K562 (cell line): ENCODE results near the gene TLNRD1. TPM values are rescaled to one million over a fixed set of nuclear protein-coding genes. Genes with fewer than 3 reads are reported as not detected.

Experiments
- ATAC-seq: fragments of 200-7000 bp; cut with Tn5 transposase; 3 replicates; pipeline ENCODE4 v1.9.1; 2020; ENCODE audit warnings: moderate library complexity
- BruUV-seq: library from RNA; stranded (reverse); fragments of 400-500 nt; replicated peaks from 2 replicates; lab custom pipeline; 2021; lab: Mats Ljungman, UMichigan
- CTCF ChIA-PET: fragments of 300-600 bp; formaldehyde crosslinking; extraction: SDS; loops from one replicate; lab custom pipeline; 2021; ENCODE audit warnings: low intra/inter-chr PET ratio; lab: Yijun Ruan, JAX
- POLR2A ChIA-PET: fragments of 300-600, 350-650 bp; sonication (Branson Sonifier 250); formaldehyde crosslinking; extraction: SDS; loops from one replicate; lab custom pipeline; 2021; ENCODE audit warnings: antibody characterized with exemption, inconsistent platforms; lab: Yijun Ruan, JAX
- DNase-seq, 4 experiments: peaks; one replicate each; pipeline versions ENCODE4 v3.0.0 to v3.0.0-alpha.2; 2011 to 2018; ENCODE audit warnings: low spot score in 3 of 4, mixed read lengths in 3 of 4; ENCODE audit errors: extremely low read depth in 1 of 4
- FAIRE-seq: peaks from 2 replicates; lab custom pipeline; 2011; peaks lifted over from hg19 to GRCh38; lab: Jason Lieb, UNC
- H2AFZ ChIP-seq: 2 replicates; pipeline ENCODE4 v1.6.0; 2011; ENCODE audit warnings: low read depth, low read length, control low read depth, inconsistent platforms
- H3K27ac ChIP-seq: fragments of 200-600 bp; 3 replicates; pipeline ENCODE4 v1.8.0; 2011; ENCODE audit warnings: low read depth, mild to moderate bottlenecking, control low read depth, inconsistent platforms, low read length, moderate library complexity, mixed read lengths; ENCODE audit errors: extremely low read depth
- H3K27me3 ChIP-seq, 2 experiments: fragments of 300-600 bp in 1 of 2; 2 replicates in 1 of 2; 3 replicates in 1 of 2; pipeline versions ENCODE4 v1.6.0 to v1.8.0; 2011; ENCODE audit warnings: inconsistent platforms in 2 of 2, low read length in 2 of 2, mild to moderate bottlenecking in 1 of 2, mixed read lengths in 1 of 2, moderate library complexity in 1 of 2; ENCODE audit not compliant: control insufficient read depth in 2 of 2, insufficient read depth in 2 of 2
- H3K36me3 ChIP-seq: fragments of 300-600 bp; 3 replicates; pipeline ENCODE4 v1.8.0; 2011; ENCODE audit warnings: mild to moderate bottlenecking, low read length, inconsistent platforms; ENCODE audit not compliant: control insufficient read depth, insufficient read depth
- H3K4me1 ChIP-seq, 2 experiments: fragments of 200-600 bp in 1 of 2; replicated peaks in 1 of 2; 2 replicates in 1 of 2; 3 replicates in 1 of 2; pipeline versions ENCODE4 v1.5.1 to v1.8.0; 2011; ENCODE audit warnings: inconsistent platforms in 2 of 2, low read length in 2 of 2, mild to moderate bottlenecking in 1 of 2, mixed read lengths in 1 of 2, moderate library complexity in 1 of 2; ENCODE audit not compliant: control insufficient read depth in 2 of 2, insufficient read depth in 2 of 2
- H3K4me2 ChIP-seq: 2 replicates; pipeline ENCODE4 v1.6.1; 2011; ENCODE audit warnings: low read length, control low read depth, inconsistent platforms, mixed read lengths; ENCODE audit not compliant: insufficient read depth
- H3K4me3 ChIP-seq: fragments of 200-600 bp; sonication (generic), shearing (Covaris generic); 2 replicates; pipeline ENCODE4 v1.5.1; 2016; ENCODE audit warnings: control low read depth, inconsistent platforms
- H3K79me2 ChIP-seq: fragments of 200-600 bp; 3 replicates; pipeline ENCODE4 v1.8.0; 2011; ENCODE audit warnings: low read length, inconsistent platforms; ENCODE audit not compliant: control insufficient read depth, insufficient read depth
- H3K9ac ChIP-seq, 2 experiments: 2 replicates each; pipeline versions ENCODE4 v1.6.0 to v1.6.1; 2011; ENCODE audit warnings: low read depth in 2 of 2, low read length in 2 of 2, control low read depth in 1 of 2, inconsistent platforms in 1 of 2, mild to moderate bottlenecking in 1 of 2, mixed read lengths in 1 of 2; ENCODE audit not compliant: insufficient read depth in 1 of 2
- H3K9me1 ChIP-seq: one replicate; pipeline ENCODE4 v1.6.0; 2011; ENCODE audit warnings: inconsistent platforms, mild to moderate bottlenecking, low read length, moderate library complexity; ENCODE audit not compliant: control insufficient read depth, insufficient read depth
- H3K9me3 ChIP-seq: replicated peaks from 2 replicates; pipeline ENCODE4 v1.5.1; 2011; ENCODE audit warnings: low read depth, low read length, inconsistent platforms; ENCODE audit not compliant: control insufficient read depth, insufficient read depth
- H4K20me1 ChIP-seq: replicated peaks from 2 replicates; pipeline ENCODE4 v1.6.1; 2011; ENCODE audit warnings: low read length, inconsistent platforms, mixed read lengths; ENCODE audit not compliant: control insufficient read depth, insufficient read depth
- ATF1 ChIP-seq, 2 experiments: fragments of 450-650 bp in 1 of 2; IDR thresholded peaks; 2 replicates each; pipeline ENCODE4 v1.6.1; 2016; ENCODE audit warnings: missing compliant biosample characterization in 1 of 2, missing genetic modification characterization in 1 of 2
- CBFB ChIP-seq: sonication (generic); formaldehyde crosslinking; IDR thresholded peaks from 2 replicates; pipeline ENCODE4 v1.4.0; 2020; ENCODE audit warnings: mild to moderate bottlenecking, missing genetic modification reagents
- ETS1 ChIP-seq: conservative IDR thresholded peaks from 2 replicates; pipeline ENCODE4 v1.6.1; 2011; ENCODE audit warnings: low read depth, mild to moderate bottlenecking, low read length; ENCODE audit not compliant: control insufficient read depth
- FOXM1 ChIP-seq, 2 experiments: fragments of 450-650 bp in 1 of 2; sonication (generic) in 1 of 2; formaldehyde crosslinking in 1 of 2; IDR thresholded peaks; 2 replicates each; pipeline versions ENCODE4 v1.6.1 to v1.9.0; 2017 to 2022; ENCODE audit warnings: low read depth in 2 of 2, mild to moderate bottlenecking in 2 of 2, missing genetic modification reagents in 1 of 2, moderate library complexity in 1 of 2
- MCM2 ChIP-seq: fragments of 450-650 bp; IDR thresholded peaks from 2 replicates; pipeline ENCODE4 v1.6.1; 2017; ENCODE audit warnings: low read depth, mild to moderate bottlenecking
- MTA3 ChIP-seq: fragments of 450-650 bp; formaldehyde crosslinking; IDR thresholded peaks from 2 replicates; pipeline ENCODE4 v1.6.1; 2017; ENCODE audit warnings: mild to moderate bottlenecking, borderline replicate concordance
- POLR2AphosphoS5 ChIP-seq: IDR thresholded peaks from 2 replicates; pipeline ENCODE4 v1.6.1; 2011; ENCODE audit warnings: mild to moderate bottlenecking, low read depth, low read length, moderate library complexity; ENCODE audit not compliant: control insufficient read depth, insufficient read depth
- RBM25 ChIP-seq: fragments of 200-400 bp; formaldehyde crosslinking; IDR thresholded peaks from 2 replicates; pipeline ENCODE4 v1.6.1; 2018; ENCODE audit warnings: low read length, low read depth, moderate library complexity; ENCODE audit not compliant: severe bottlenecking
- RFX1 ChIP-seq: fragments of 450-650 bp; IDR thresholded peaks from 2 replicates; pipeline ENCODE4 v1.6.1; 2016; ENCODE audit warnings: mild to moderate bottlenecking, moderate library complexity
- SNIP1 ChIP-seq: fragments of 450-650 bp; IDR thresholded peaks from 2 replicates; pipeline ENCODE4 v1.7.1; 2017; ENCODE audit warnings: low read depth, mild to moderate bottlenecking
- STAT6 ChIP-seq: sonication (generic); formaldehyde crosslinking; IDR thresholded peaks from 2 replicates; pipeline ENCODE4 v1.8.1; 2023; ENCODE audit warnings: mild to moderate bottlenecking, missing genetic modification reagents
- TBL1XR1 ChIP-seq, 2 experiments: IDR thresholded peaks; 2 replicates each; pipeline ENCODE4 v1.6.1; 2012; ENCODE audit warnings: improper control_type of control experiment in 2 of 2, low read length in 2 of 2, mild to moderate bottlenecking in 1 of 2
- U2AF2 ChIP-seq: fragments of 200-400 bp; formaldehyde crosslinking; optimal IDR thresholded peaks from 2 replicates; pipeline ENCODE3; 2017; ENCODE audit warnings: low read depth, mild to moderate bottlenecking, low read length
- ZBTB17 ChIP-seq: fragments of 450-650 bp; formaldehyde crosslinking; IDR thresholded peaks from 2 replicates; pipeline ENCODE4 v1.4.0; 2020; ENCODE audit warnings: mild to moderate bottlenecking
- ZNF583 ChIP-seq: fragments of 250-450 bp; sonication (Bioruptor Pico); IDR thresholded peaks from 2 replicates; pipeline ENCODE4 v1.4.0; 2020
- WGBS: fragments of 100-300 bp; shearing (Covaris generic); methylation state at CpG from one replicate; pipeline ENCODE4 v1.1.6; 2016; ENCODE audit warnings: low coverage, mixed read lengths; ENCODE audit not compliant: insufficient coverage; ENCODE audit errors: missing lambda C conversion rate; 5-methylcytosine and 5-hydroxymethylcytosine counted together
- in situ Hi-C: fragments of 300-500 bp; cut with MboI; formaldehyde crosslinking; loops from 4 replicates; pipeline ENCODE4 v1.15.0; 2018; ENCODE audit warnings: inconsistent platforms, mixed read lengths
- intact Hi-C: fragments of 100-400 bp; cut with micrococcal nuclease; formaldehyde crosslinking; loops from 2 replicates; pipeline ENCODE4 v1.14.2; 2022
- polyA plus RNA-seq, 8 experiments: library from polyadenylated mRNA; depleted of rRNA in 4 of 8; stranded (reverse) in 5 of 8; unstranded in 3 of 8; fragments of >200 nt; fragmentation: Nextera tagmentation in 2 of 8; fragmentation: Illumina TruSeq in 1 of 8; extraction: Ambion mirVana in 2 of 8; extraction: Trizol in 1 of 8; gene quantifications; 2 replicates each; pipeline versions ENCODE4 v1.2.1 to v1.2.3, GENCODE V29; 2011 to 2014; ENCODE audit warnings: inconsistent platforms in 1 of 8, missing spikeins in 1 of 8
- total RNA-seq, 7 experiments: library from RNA; depleted of rRNA in 6 of 7; stranded (reverse); fragments of >200 nt in 6 of 7; fragmentation: Illumina TruSeq in 2 of 7; extraction: Trizol in 2 of 7; gene quantifications; 2 replicates each; pipeline versions ENCODE4 v1.2.1 to v1.2.3, GENCODE V29; 2011 to 2021; ENCODE audit warnings: low replicate concordance in 1 of 7

TLNRD1 gene
- total and polyA plus RNA-seq, 9 of the 15 experiments (the other 6 are each of a cell fraction or from before 2014, with no cell fraction given) = 1.1 to 33.1 (median 5.7) TPM

GRCh38 chr15:80957556-80957955 lies 43.2 kb upstream of the TLNRD1 start (continued):
- TF ChIP-seq STAT6 (CRISPR knock-in tag) (no peak), MCM2 (no peak), FOXM1 (IDR thresholded peaks at IDR 0.05; ENCODE audit: low read depth) (no peak), FOXM1 (CRISPR knock-in tag; IDR thresholded peaks at IDR 0.05; ENCODE audit: low read depth) (no peak), TBL1XR1 (IDR thresholded peaks at IDR 0.05; ENCODE audit: low read length in 2 of 2) (no peak), ZNF583 (CRISPR knock-in tag) (no peak)

- intact Hi-C loops (no loop called here), in situ Hi-C loops (no loop called here)
- 49% methylated on average over 2 of the region's 2 CpGs for WGBS
- Histone ChIP-seq H3K9me3 (no peaks in the 10 kb centered on the region), H4K20me1 (no peaks in the 10 kb centered on the region), H3K79me2 (no peaks in the 10 kb centered on the region), H3K4me1 (peaks cover 4 to 17% of the 10 kb centered on the region in 2 experiments; a peak in 3 of 5 replicates), H3K9me1 (no peaks in the 10 kb centered on the region), H3K27ac (no peak overlapping the region), H3K9ac (no peak overlapping the region), H3K36me3 (no peaks in the 10 kb centered on the region; the same call in 2 of the 3 replicates), H3K27me3 (no peaks in the 10 kb centered on the region), H3K4me3 (no peak overlapping the region), H3K4me2 (no peak overlapping the region), H2AFZ (no peak overlapping the region)
- no peak for ATAC-seq
- no peak for DNase-seq
- BruUV-seq = no TSS peak
- TF ChIP-seq ETS1 = no peak
- no peak for TF ChIP-seq RBM25
- no peak for TF ChIP-seq CBFB
- no peak for TF ChIP-seq RFX1
- TF ChIP-seq ATF1 (CRISPR knock-in tag; IDR thresholded peaks at IDR 0.05) = no peak
- no peak for TF ChIP-seq ATF1 (tag; IDR thresholded peaks at IDR 0.05)
- TF ChIP-seq U2AF2 = no peak
- no peak for TF ChIP-seq SNIP1
- TF ChIP-seq ZBTB17 = no peak
- TF ChIP-seq MTA3 = no peak
- TF ChIP-seq POLR2AphosphoS5 = no peak
- ChIA-PET POLR2A (interaction anchor here (0.8 kb wide), 1 partner anchor 20 kb away, joined by 4 read pairs; no protein-coding TSS in a partner anchor), CTCF (no interaction called here)
- FAIRE-seq = no peak
Measured at GRCh38 chr15:80957976-80958375, 42.7 kb upstream of the TLNRD1 start.
